ENCODE measurements around the gene UBE3D.

The UBE3D gene

DNA sequence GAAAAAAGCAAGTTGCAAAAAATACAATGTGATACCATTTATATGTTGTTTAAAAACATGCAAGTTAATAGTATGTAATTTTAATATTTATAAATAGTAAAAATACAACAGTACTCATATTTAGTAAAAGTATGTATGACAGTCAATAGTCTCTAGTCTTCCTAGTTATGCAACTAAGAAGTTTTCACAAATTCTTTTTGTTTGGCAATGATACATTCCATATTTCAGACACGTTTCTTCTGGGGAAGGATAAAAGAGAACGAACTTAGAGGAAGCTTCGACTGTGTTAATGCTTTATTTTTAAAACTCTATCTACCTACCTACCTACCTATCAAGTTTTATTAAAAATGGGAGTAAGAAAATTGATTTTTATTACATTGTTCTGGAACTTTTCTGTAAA, 77.7 kb downstream of the UBE3D start:
- intact Hi-C loops (cut with DNase I), result no loop called here
- DNase-seq, result no peak

DNA sequence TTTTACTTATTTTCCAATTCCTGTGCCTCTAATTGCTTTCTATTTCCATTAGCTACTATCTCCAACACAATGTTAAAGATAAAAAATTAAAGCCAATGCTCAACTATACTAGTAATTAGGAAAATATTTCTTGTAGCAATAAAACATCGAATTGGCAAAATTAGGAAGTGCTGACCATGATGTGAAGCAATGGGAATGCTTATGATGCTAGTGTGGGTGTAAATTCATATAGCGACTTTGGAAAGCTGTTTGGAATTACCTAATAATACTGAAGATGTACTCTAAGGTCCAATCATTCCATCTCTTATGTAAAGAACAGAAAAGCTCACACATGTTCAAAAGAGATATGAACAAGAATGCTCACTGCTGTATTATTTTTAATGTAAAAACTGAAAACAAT, 78.2 kb downstream of the UBE3D start:
- DNase-seq, result no peak
- intact Hi-C loops (cut with DNase I), result no loop called here

DNA sequence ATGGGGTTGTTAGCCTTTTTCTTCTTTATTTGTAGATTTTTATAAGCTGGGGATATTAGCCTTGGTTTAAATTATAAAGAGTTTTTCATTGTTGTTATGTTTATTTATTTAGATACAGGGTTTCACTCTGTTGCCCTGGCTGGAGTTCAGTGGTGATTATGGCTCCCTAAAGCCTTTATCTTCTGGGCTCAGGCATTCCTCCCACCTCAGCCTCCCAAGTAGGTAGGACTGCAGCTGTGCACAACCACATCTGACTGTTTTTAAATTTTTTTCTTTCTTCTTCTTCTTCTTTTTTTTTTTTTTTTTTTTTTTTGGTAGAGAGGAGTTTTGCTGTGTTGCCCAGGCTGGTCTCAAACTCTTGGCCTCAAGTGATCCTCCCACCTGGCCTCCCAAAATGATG, 80.9 kb downstream of the UBE3D start:
- DNase-seq, result no peak
- intact Hi-C loops (cut with DNase I), result no loop called here

DNA sequence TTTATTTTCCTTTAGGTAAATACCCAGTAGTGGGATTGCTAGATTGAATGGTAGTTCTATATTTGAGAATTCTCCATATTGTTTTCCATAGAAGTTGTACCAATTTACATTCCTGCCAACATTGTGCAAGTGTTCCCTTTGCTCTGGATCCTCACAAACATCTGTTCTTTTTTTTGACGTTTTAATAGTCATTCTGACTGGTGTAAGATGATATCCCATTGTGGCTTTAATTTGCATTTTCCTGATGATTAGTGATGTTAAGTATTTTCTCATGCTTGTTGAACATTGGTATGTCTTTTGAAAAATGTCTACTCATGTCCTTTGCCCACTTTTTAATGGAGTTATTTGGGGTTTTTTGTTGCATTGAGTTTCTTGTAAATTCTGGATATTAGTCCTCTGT, 85.6 kb downstream of the UBE3D start:
- DNase-seq, result no peak
- intact Hi-C loops (cut with DNase I), result no loop called here

DNA sequence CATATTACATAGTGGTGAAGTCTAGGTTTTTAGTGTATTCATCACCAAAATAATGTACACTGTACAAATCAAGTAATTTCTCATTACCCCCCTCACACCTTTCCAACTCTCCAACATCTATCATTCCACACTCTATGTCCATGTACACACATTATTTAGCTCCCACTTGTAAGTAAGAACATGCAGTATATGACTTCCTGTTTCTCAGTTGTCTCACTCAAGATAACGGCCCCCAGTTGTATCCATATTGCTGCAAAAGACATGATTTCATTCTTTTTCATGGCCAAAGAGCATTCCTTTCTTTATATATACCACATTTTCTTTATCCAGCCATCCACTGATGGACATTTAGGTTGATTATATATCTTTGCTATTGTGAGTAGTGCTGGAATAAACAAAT, 86.0 kb downstream of the UBE3D start:
- intact Hi-C loops (cut with DNase I), result no loop called here
- no peak for DNase-seq

DNA sequence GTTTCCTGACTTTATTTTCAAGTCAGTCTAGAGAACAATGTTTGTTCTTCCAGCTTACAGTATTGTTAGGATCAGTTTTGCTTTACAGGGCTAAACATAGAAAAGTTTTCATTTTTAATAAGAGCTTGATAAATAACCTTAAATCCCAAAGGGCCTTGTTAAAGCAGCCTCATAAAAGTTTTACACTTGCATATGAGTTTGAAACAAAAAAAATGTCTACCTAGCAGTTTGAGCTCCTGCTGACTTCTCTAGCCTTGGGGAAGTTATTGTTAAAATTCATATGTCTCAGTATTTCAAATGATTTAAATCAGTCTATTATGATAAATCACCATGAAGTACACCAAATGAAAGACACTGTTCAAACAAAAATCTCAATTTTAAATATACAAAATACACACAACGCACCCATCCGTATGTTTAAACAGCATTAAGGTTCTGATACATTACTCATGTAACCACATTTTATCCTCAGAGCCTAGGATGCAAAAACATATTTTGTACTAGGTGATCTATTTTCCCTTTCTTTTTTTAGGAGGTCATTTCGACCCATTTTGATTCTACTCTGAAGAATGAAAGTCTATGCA, 87.2 kb downstream of the UBE3D start:
- intact Hi-C loops (cut with DNase I), result no loop called here
- no peak for DNase-seq

DNA sequence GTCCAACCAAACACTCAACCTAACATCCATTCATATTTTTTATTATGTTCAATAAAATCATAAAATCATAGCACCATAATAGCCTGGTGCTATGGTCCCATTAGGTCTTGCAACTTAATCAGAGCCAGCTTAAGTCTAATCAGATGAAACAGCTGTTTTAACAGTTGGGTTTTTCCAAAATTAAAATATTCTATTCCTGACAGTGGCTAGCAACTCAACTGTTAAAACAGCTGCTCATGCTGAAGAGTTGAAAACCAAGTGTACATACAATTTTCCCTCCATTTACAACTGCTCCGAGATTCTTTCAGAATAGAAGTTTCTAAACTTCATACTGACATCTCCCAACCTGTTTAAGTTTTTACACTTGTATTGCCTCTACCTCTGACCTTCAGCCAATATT, 89.5 kb downstream of the UBE3D start:
- DNase-seq, result no peak
- intact Hi-C loops (cut with DNase I), result no loop called here

DNA sequence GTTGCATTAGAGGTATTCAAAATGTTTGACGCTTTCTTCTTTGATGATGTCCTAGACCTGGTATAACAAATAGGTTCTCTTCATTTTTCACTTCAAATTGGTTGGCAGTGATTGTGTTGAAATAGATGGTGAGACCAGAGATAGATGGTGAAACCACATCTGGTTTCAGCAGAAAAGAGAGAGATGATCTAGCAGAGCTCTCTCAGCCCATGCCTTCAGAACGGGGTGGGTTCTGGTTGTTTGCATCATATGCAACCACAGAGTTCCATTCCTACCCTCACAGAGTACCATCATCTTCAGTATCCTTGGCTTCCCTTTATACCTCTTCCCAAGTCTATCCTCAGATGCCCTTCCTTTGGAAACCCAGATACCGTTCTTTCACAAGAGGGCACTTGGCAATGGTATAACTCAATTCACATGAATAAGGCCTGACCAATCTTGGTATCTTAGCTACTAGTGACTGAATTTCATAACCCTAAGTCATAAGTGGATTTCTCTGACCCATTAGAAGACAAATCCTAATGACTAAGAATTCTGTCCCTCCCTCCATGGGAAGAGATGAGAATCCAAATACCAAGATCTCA, 93.7 kb downstream of the UBE3D start:
- intact Hi-C loops (cut with DNase I), result no loop called here
- DNase-seq, result no peak

DNA sequence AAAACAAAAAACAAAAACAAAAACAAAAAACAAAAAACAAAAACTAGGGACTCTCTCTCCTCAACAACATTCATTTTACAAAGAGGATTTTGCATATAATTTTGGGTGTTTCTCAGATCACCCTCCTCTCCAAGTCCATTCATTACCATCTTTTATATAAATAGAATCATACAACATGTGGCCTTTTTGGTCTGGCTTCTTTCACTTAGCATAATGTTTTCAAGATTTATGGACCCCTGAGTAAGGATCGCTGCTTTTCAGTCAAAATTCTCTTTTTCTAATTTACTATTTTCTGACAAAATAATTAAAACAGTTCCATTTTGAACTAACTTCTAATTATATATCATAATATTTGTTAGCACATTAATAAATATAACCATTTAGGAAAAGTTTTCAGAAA, 94.8 kb downstream of the UBE3D start:
- intact Hi-C loops (cut with DNase I), result no loop called here
- no peak for DNase-seq

DNA sequence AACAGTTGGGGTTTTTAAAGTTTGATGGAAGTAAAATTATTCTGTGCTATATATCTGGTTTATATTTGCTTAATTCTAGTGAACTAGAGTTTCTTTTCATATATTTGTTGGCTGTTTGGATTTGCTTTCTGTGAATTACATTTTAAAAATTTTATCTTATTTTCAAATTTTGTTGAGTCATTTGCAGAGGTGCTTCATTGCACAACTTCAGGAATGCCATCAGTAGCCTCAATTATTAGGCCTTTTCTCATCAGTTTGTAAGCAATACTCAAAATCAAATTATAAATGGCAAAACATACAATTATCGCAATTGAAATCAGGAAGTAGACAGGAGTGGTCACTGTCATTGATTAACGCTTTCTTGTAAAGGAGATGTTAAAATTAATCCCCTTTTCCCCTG, 96.9 kb downstream of the UBE3D start:
- intact Hi-C loops (cut with DNase I), result no loop called here
- DNase-seq, result no peak

DNA sequence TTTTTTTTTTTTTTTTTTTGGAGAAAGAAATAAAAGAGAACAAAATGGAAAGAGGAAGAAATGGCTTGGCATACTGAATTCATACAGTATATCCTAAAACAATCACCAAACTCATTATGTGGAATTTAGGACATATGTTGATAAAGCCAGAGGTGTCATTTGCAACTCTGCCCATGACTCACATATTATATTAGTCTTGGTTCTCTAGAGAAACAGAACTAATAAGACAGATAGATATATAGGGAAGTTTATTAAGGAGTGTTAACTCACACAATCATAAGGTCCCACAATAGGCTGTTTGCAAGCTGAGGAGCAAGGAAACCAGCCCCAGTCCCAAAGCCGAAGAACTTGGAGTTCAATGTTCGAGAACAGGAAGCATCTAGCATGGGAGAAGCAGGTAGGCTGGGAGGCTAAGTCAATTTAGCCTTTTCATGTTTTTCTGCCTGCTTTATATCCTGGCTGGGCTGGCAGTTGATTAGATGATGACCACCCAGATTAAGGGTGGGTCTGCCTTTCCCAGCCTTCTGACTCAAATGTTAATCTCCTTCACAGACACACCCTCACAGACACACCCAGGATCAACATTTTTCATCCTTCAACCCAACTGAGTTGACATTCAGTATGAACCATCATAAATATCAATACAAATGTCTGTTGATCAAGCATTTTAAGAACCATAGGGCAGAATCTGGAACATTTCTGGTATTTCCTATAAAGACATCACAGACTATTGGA, 102.3 kb downstream of the UBE3D start:
- DNase-seq, result no peak
- intact Hi-C loops (cut with DNase I), result no loop called here

DNA sequence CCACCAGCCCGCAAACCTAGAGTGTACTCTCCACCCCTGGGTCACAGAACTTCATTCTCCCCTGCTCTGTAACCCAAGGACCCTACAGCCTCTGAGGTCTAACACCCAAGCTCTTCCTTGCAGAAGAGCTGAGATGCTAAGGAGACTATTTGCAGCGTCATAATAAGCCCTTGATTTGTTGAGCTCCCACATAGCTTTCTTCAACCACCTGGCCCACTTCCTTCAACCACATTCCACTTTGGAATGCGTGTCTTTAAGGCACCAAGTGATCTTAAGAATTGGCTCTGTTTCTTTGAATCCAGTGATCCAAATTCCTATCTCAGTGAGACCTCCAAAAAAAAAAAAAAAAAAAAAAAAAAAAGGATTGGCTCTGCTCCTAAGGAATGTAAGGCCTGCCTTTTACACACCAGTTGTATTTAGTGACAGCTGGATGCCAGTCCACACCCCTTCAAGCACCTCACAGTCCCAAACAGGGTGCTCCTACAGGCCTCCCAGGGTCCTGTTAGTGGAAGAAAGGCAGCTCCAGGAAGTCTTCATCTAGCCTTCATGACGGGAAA, 106.2 kb downstream of the UBE3D start:
- DNase-seq, result no peak
- intact Hi-C loops (cut with DNase I), result no loop called here

DNA sequence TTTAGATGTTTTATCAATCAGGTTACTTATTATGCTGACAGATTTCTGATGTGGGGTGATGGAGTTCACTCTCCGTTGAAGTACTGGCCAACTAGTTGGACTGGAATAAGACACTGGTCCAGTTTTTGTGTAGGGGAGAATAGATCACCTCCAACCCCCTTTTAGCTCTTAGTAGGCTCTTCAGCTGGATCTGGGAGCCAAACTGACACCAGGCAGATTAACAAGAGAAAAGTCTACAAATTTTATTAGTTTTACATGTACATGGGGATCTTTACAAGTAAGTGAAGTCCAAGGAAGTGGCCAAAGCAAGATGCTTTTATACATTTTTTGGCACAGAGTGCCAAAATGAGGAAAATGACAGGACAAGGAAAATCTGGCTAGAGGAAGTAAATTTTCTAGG, 107.1 kb downstream of the UBE3D start:
- DNase-seq, result no peak
- intact Hi-C loops (cut with DNase I), result no loop called here

DNA sequence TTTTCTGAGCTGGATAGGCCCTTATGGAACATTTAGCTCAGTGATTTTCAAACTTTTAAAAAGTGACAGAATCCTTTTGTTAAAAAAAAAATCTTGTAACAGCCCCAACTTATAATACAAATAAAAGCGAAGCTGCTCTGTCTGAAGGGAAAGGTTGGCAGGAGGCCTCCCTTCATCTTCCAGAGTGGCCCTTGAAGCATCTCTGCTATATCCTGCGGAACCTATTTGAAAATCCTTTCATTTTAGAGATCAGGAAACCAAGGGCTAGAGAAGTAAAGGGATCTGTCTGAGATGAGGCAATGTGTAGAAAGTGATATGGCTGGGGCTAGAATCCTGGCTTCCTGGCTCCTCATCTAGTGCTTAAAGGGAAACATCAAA, 107.8 kb downstream of the UBE3D start:
- intact Hi-C loops (cut with DNase I), result no loop called here

DNA sequence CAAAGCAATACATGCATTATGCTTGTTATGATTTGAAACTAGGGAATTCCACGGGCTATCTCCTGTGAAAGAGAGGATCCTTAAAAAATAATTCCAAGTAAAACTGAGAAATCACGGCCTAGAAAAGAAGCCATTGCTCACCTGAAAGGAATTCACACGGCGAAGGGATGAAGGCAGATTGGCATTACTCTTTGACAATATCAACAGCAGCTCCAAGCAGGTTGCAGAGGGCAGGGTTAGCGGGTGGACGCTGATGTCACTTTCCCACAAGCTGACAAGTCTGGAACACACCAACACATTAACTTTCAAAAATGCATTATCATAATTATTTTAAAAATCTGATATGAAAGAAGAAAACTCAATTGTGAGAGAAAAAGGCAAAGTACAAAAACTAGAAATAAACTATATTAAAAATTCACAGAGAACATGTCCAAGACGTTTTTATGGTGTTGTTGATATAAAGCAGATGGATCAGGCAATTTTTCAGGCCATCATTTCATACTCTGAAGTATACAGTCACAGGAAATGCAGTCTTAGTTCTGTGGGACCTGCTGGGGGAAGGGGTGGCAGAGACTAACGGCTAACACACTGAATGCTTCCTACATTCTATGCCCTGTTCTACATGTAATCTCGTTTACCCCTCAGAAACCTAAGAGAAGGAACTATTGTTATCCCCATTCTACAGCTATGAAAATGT, 108.3 kb downstream of the UBE3D start:
- DNase-seq, result no peak
- intact Hi-C loops (cut with DNase I), result no loop called here

More for the DNA sequence above, 107.8 kb downstream of the UBE3D start:
- DNase-seq, result no peak

DNA sequence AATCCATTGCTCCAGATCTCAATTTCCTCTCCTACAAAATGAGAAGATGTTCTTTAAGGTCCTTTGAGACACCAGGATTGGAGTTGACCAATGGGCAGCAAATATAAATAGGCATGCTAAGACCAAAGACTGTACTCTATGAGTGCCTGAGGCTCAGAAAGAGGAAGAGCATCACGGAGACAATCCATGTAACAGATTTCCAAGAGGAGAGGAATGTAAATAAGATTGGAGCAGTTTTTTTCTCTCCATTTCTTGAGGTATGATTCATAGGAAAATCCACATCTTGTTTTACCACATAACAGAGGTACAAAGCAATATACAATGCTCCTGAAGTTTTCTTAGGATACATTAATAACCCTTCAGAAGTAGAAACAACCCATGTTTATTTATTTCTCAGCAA, 109.8 kb downstream of the UBE3D start:
- no peak for DNase-seq
- intact Hi-C loops (cut with DNase I), result no loop called here

DNA sequence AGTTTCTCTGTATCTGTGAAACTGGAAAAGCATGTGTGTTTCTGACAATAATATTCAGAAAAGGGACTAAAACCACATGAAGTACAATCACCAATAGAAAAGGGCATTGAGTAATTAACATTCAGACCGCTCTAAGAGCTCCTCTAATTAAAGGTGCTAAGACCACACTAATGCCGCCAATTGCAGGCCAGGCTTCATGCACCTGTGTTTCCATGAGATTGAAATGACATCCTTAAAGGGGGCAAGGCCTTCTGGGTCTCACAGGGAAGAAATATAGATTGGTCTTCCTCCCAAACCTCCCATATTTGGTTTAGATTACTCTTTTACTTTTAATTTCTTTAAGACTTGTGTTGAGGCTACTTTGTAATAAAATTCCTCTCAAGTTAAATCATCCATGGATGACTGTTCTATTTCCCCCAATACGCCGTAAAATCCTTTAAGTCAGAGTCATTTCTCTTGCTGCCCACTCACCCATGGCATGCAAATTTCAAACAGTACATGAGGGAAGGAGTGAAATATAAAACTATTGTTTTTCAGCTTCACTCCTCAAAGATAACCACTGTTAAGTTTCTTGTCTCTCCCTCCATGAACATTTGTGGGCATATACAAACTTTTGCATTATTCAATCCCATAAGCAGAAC, 110.6 kb downstream of the UBE3D start:
- intact Hi-C loops (cut with DNase I), result no loop called here
- no peak for DNase-seq

DNA sequence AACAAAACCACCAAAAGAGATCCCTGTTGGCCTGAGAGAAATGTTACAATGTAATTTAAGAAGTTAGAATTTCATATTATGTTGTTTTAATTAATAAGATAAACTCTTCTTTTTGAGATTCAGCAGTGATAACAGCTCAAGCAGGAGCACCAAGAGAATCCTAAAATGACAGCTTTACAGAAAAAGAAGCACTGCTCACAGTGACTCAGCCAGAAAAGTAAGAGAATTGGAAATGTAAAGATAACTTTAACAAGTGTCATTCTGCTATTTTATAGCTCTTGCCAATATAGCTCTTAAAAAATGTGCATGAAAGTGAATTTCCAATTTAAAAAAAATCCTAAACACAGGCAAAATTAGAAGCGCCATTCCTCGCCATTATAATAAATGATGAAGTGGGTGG, 111.3 kb downstream of the UBE3D start:
- no peak for DNase-seq
- intact Hi-C loops (cut with DNase I), result no loop called here

DNA sequence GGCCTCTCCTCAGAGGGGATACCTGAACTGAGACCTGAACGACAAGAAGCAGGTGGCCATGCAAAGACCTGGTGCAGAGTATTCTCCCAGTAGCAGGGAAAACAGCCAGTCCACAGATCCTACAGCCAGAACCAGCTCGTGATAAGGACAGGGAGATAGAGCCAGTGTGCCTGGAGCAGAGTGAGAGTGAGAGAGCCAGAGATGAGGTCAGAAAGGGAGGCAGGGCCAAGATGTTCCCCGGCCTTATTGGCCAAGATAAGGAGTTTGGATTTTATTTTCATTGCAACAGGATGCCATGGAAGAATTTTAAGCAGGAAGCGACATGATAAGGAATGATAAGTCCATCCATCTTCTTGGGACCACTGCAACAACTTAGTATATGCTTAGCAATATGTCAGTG, 111.8 kb downstream of the UBE3D start:
- intact Hi-C loops (cut with DNase I), result no loop called here
- no peak for DNase-seq

DNA sequence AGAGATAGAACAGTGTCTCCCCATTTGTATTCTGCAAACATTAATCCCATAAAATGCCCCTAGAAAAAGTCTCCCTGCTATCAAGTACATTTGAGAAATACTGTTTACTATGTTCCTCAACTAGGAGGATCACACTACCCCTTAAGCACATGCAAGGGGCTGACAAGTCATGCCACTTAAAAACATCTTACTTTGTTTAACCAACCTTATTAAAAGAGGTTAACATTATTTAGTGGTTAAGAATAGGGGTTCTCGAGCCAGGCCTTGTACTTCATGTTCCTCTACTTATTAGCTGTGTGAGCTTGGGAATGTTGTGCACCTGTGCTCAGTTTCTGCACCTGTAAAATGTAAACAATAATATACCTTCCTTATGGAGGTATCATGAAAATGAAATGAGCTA, 113.7 kb downstream of the UBE3D start:
- intact Hi-C loops (cut with DNase I), result no loop called here
- no peak for DNase-seq
